Measurements from ENCODE around the gene DBNDD2. TPM values are rescaled to one million over a fixed set of nuclear protein-coding genes. Genes with fewer than 3 reads are reported as not detected.
A peak's percentile ranks its signal among the peaks of the same experiment; 100 is the strongest.

Gene DBNDD2, protein sequence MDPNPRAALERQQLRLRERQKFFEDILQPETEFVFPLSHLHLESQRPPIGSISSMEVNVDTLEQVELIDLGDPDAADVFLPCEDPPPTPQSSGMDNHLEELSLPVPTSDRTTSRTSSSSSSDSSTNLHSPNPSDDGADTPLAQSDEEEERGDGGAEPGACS
- 2.7 and 3.8 TPM in 2 replicates for total RNA-seq (2014; rRNA removed; shearing (Covaris generic))

- DNase-seq (ENCODE audit: low spot score): no peak
These were observed at the start of gene DBNDD2 for GRCh38 chr20:45407783-45408645. Gene DBNDD2, plus strand, starts transcription at chr20:45408289. Its CDS starts 179 bp downstream, at chr20:45408468.

GRCh38 chr20:45359069-45359405, 49.1 kb upstream of the DBNDD2 start:
- DNase-seq (ENCODE audit: low spot score): peak; percentile 70

DNA sequence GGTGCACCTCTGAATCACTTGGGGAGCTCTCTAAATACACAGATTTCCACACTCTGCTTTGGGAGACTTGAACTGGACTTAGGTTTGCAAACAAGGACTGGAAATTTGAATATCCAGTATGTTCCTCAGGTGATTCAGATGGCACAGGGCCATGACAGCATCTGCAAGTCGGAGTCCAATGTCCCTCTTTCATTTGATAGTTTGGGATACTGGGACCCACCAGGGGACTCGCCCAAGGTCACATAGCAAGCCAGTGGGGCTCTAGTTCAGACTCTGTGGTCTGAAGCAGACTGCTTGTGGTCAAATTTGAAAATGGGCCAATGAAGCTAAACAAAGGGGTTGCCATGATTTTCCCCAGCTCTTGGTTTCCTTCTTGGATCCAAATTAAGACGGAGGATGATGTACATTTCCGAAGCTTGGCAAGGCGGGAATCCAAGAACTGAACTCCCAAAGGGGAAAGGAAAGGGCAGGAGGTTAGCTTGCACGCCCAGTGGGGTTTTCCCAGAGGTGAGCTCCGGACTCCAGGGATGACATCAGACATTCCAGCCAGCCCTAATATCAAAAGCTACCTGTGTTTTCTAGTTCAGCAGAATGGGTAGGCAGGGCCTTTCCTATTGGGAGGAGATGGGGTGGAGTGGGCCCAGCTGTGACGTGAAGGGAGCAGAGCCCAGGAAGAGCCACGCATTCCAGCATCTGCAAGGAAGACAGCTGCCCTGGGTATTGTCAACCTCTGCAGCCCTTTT, 48.5 kb upstream of the DBNDD2 start:
- no peak for DNase-seq (ENCODE audit: low spot score)

DNA sequence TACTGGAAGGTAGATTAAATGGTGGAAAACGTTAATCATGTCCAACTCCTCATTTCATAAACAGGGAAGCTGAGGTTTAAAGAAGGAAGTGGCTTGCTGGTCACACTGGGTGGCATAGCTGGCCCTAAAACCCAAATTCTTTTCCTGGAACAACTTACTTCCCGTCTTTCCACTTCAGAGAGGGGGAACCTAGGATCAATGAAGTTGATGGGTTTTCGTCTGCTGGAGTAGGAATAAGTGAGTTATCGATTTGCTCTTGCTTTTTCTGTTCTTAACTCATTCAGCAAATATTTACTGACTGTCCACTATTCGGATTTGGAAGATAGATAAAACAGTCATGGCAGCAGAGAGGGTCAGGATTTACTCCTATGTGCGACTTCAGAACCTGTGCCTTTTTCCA, 46.3 kb upstream of the DBNDD2 start:
- no peak for DNase-seq (ENCODE audit: low spot score)

- peak; percentile 99 for DNase-seq (ENCODE audit: low spot score)
These were observed 45.1 kb upstream of the DBNDD2 start, which contains the start of gene SYS1 for GRCh38 chr20:45362804-45363610. Gene SYS1, plus strand, starts transcription at chr20:45363156. Its CDS starts 376 bp downstream, at chr20:45363532.

DNA sequence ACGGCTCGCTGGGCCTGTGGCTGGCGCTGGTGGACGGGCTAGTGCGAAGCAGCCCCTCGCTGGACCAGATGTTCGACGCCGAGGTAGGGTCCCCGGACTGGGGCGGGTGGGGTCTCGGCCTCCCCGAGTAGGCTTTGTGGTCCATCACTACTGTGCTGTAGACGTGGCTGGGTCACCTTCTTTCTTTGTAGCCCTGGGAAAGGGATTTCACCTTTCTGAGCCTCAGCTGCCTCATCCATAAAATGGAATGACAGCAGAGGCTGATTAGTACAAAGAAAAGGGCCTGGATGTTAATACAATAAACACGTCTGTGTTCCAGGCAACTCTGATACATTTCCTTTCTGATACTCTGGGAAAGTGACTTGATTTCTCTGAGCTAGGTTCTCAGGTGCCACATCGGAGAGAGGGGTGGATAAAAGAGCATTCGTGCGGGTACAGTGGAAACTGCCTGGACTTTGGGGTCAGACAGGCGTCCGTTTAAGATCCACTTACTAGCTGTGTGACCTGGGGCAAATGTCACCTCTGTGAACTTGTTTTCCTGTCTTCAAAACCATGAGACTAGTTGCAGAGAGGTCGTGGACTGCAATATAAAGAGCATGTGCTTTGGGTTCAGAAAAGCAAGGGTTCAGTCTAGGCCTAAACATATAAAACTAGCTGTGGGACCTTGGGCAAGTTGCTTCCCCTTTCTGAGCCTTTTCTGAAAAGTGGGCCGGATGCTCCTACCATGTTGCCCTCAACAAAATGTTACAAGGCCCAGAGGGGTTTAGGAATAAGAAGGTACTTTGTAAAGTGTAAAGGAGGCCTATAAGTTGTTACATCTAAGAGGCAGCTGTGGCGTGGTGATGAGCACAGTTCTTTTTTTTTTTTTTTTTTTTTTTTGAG, 44.2 kb upstream of the DBNDD2 start:
- no peak for DNase-seq (ENCODE audit: low spot score)

DNA sequence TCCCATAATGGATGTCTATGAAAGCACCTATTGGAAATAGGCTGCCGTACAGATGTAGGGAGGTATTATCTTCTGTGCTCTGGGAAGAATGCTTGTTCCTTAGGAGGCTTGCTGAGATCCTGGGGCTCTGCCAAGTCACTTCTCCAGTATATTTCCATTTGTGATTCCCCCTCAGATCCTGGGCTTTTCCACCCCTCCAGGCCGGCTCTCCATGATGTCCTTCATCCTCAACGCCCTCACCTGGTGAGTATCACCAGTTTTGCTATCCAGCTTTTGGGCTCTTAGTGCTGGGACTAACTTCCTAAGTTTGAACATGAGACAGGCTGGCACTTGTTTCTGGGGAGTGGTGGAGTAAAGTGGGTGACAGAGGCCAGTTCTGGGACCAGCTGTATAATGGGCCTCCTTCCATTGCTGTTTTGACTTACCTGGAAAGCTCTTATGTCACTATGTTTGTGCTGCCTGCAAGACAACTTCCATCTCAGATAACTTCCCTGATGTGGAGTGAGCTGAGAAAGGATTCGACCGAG, 42.6 kb upstream of the DBNDD2 start:
- no peak for DNase-seq (ENCODE audit: low spot score)

- DNase-seq (ENCODE audit: low spot score): no peak
These were observed 41.9 kb upstream of the DBNDD2 start for GRCh38 chr20:45366192-45366591.

DNA sequence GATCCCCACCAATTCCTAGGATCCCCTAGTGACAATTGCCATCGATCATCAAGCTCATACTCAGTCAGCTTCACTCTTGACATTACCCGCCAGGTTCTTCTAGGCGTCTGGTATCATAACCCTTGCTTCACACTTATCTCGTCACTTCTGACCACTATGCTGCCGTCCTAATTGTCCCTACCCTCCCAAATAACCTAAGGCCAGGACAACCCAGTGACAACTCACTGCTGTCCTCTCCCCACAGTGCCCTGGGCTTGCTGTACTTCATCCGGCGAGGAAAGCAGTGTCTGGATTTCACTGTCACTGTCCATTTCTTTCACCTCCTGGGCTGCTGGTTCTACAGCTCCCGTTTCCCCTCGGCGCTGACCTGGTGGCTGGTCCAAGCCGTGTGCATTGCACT, 41.5 kb upstream of the DBNDD2 start:
- no peak for DNase-seq (ENCODE audit: low spot score)

DNA sequence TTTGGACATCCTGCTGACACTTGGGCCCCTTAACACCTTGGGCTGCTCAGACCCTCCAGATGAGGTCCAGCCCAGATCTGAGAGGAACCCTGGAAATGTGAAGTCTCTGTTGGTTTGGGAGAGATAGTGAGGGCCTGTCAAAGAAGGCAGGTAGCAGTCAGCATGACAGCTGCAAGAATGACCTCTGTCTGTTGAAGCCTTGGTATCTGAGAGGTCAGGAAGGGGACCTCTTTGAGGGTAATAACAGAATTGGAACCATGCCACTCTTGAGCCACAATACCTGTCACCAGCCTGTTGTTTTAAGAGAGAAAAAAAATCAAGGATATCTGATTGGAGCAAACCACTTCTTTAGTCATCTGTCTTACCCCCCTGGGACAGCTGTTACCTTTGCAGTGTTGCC, 41.0 kb upstream of the DBNDD2 start:
- no peak for DNase-seq (ENCODE audit: low spot score)

GRCh38 chr20:45368221-45368980, 39.7 kb upstream of the DBNDD2 start:
- DNase-seq (ENCODE audit: low spot score): no peak

GRCh38 chr20:45370571-45371160, 37.4 kb upstream of the DBNDD2 start:
- no peak for DNase-seq (ENCODE audit: low spot score)

DNA sequence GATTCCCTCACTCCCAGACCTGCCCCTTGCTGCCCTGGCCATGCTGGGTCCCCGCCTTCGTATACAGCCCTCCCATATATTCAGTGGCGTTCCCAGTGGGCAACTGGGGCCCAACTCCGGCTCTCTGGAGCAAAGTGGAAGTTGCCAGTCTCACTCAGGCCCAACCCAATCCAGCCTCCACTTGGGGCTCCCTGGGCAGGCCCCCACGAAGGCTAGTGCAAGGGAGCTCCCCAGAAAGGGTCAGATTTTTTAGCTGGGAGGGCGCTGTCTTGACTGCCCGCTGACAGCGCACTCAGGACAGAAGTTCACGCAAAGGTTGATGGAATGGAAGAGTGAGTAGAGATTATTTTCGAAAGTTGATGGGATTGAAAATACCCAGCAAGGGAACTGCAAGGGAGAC, 35.8 kb upstream of the DBNDD2 start:
- no peak for DNase-seq (ENCODE audit: low spot score)

DNA sequence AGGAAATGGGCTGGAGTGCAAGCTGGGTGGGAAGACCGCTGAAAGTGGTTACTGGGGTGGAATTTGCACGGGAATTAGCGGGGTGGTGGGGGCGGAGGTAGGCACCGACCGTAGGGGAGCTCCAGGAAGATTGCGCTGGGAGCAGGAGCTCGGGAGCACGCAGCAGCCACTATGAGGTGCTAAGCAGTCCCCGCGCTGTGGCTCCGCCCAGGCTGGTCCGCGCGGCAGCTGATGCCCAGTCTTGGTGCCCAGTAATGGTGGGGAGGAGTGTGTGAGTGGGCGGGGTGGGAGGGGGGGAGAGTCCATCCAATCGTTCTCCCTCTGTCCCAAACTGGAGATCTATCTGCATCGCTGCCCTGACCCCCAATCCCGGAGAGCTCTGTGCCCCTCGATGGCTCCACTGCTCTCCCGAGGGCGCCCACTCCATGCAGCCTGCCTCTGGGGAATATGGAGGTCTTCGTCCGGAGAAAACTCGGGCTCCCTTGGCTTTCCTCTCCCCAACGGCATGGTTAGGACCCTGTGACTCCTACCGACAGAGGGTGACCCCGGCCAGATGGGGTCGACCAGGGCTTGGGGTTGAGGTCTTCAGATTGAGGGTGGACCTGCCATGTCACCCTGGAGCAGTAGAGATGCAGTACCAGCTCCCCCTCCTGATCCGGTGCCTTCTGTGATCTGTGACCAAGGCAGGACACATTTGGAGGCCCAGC, 35.3 kb upstream of the DBNDD2 start:
- no peak for DNase-seq (ENCODE audit: low spot score)

GRCh38 chr20:45373353-45374100, 34.6 kb upstream of the DBNDD2 start:
- DNase-seq (ENCODE audit: low spot score): peak; percentile 33

DNA sequence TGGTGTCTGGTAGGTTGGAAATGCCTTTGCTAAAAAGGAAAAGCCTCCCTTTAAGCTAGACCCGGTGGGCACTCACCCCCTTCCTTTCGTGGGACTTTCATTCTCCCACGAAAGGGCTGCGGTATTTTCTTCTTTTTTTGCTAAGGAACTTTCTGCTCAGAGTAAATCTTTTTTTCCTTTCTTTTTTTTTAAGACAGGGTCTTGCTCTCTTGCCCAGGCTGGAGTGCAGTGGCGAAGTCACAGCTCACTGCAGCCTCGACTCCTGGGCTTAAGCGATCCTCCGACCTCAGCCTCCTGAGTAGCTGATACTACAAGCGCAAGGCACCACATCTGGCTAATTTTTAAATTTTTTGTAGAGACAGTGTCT, 34.0 kb upstream of the DBNDD2 start:
- no peak for DNase-seq (ENCODE audit: low spot score)

DNA sequence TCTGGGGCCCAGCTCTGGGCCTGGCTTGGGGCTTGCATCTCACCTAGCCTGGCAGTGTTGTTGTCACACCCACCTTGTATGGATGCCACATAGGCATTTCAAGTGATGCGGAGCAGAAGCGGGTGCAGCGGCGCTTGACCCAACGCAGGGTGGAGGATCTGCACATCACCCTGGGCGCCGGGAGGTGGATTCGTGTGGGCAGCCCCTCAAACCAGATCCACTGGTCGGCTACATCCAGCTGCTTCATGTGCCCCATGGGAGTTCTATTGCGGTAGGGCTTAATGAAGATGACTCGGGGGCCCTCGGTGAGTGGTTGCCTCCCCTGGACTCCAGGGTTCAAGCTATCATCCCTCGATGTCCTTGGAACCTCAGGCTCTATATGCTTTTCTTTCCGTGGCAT, 33.1 kb upstream of the DBNDD2 start:
- DNase-seq (ENCODE audit: low spot score): no peak

GRCh38 chr20:45377269-45377668, 30.8 kb upstream of the DBNDD2 start:
- DNase-seq (ENCODE audit: low spot score): no peak

All from H4 (cell line).